Measurements from ENCODE around the gene KRT78.
A peak's percentile ranks its signal among the peaks of the same experiment; 100 is the strongest.
"Not testable (repeated sequence)": the region's sequence is repeated elsewhere in the genome, so short reads cannot be mapped to it uniquely, and the experiment has no call there.

The KRT78 gene

DNA sequence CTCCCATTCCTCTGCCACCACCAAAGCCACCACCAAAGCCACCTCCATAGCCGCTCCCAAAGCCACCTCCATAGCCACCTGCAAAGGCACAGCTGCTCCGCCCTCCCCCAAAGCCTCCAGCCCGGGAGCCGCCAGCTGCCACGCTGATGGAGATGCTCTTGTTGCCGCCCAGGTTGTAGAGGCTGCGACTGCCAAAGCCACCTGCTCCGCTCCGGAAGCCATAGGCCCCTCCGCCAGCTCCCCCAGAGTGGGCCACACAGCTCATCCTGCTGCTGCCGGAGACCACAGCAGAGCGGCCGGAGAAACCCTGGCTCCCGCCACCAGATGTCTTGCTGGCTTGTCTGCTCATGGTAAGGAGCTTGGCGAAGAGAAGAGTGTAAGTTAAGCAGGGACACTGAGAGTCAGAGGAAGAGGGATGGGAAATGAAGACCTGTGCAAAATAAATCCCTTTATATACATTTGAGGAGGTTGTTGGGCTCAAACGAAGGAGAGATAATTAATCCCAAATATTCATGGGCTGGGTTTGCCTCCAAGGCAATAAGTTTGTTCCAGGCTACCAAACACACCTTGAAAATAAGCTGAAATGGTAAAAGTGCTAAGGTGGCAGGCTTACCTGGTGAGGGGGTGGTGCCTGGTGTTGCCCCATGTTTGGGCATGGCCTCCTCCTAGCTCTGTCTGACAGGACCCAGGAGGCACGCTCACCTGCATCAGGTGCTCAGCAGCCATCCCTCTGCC, 52.9 kb downstream of the KRT78 start, which contains the start of gene KRT3:
Gene KRT3, minus strand, starts transcription at position 424 of the 735 bp plus-strand sequence. Its CDS starts 75 bp downstream, at position 349.
- no peak for DNase-seq

DNA sequence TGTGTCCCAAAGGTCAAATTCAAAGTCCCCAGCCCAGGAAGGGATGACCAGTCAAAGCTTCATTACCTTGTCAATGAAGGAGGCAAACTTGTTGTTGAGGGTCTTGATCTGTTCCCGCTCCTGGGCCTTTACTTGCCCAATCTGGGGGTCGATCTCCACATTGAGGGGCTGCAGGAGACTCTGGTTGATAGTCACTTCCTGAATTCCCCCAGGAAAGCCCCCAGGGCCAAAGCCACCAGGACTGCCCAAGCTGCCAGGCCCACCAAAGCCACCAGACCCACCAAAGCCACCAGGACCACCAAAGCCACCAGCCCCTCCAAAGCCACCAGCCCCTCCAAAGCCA, 53.5 kb downstream of the KRT78 start:
- DNase-seq: not testable (repeated sequence)

DNA sequence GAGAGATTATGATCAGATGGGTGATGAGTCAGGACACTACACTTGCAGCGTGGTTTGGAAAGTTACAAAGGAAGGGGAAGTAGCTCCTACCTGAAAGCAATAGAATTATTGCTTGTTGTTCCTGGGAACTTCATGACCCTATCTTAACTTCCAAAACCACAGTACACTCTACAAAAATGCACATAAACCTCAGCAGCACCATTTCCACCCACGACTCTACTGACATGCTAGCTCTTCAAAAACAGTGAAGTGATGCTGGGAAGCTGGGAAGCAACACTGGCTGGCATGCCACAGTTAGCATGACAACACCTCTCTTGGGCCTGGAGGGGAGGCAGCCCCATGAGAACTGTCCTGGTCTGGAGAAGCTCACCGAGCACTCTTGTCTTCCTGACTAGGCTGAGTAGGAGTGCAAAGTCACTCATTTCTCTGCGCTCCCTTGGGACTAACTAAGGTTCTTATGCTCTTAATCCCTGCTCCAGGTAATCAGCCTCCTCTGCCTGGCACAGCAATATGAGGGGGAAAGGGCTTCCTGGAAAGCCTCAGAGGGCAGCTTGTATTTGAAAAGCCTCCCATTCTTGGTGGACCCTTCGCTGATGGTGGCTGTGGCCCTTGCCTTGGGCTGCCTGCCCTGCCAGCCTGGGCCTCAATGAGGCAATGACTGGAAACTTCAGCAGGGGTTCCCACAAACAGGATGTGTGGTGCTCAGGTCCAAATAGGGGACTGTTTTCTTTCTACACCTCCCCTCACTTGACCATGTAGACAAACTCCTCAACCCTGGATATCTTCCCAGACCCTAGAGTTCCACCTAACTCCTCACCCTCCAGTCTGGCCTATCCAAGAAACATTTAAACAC, 54.1 kb downstream of the KRT78 start:
- DNase-seq: peak; percentile 28

DNA sequence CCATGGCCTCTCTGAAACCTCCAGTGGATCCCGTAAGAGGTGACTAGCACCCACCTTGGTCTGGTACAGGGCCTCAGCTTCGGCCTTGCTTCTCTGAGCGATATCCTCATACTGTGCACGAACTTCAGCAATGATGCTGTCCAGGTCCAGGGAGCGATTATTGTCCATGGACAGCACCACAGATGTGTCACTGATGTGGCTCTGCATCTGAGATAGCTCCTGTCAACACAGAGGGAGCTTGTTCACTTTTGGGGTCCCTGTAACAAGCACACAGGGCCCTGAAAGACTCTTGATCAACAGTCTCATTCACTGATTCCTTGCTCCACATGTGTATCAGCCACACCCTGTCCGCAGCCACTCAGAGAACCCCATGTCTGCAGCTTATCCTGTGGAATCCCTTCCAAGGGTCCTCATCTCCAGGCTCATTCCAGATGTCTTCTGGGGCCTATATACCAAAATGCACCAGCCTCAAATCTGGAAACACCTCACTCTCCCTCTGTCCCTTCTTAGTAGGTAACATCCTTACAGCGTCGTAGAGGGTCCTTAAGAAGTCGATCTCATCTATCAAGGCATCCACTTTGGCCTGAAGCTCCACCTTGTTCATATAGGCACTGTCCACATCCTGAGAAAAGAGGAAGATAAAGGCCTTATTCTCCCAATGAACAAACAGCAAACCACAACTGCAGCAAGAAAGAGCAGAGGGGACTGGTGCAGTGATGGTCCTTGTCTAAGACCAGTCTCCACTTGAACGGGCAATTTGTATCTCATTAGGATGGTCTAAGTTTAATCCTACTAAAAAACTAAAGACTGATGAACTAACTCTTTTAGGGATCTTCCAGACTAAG, 56.4 kb downstream of the KRT78 start:
- DNase-seq: no peak

DNA sequence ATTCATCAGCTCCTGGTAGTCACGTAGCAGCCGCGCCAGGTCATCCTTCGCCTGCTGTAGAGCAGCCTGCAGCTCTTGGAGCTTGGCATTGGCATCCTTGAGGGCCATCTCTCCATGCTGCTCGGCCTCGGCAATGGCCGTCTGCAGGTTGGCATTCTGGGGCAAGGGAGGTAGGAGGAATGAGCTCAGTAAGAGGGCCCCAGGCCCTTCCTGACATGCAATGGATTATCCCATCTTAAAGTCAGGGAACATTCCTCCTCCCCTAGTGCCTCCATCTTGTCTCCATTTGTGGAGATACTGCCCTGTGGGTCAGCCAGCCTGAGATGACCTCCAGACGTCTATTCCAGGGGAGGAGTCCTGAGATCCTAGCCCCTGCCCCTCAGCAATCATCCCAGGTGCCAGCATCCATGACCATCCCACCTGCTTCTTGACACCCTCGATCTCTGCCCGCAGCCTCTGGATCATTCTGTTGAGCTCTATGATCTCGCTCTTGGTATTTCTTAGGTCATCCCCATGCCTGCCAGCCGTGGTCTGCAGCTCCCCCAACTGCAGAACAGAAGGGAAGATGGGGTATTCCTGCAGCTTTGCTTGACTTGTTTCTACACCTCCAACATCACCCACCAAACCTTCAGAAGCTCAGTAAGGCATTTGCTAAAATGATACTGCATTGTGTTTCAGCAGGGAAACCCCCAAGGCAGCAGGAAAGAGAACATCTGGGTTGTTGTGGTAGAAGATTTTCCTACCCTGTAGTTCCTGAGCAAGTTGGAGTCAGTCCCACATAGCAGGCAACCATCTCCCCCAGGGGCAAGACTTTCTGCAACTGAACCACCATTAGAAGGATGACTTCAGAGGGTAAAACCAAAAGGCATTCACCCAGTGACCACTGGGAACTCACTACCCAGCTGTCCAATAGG, 57.3 kb downstream of the KRT78 start:
- DNase-seq: peak; percentile 10

DNA sequence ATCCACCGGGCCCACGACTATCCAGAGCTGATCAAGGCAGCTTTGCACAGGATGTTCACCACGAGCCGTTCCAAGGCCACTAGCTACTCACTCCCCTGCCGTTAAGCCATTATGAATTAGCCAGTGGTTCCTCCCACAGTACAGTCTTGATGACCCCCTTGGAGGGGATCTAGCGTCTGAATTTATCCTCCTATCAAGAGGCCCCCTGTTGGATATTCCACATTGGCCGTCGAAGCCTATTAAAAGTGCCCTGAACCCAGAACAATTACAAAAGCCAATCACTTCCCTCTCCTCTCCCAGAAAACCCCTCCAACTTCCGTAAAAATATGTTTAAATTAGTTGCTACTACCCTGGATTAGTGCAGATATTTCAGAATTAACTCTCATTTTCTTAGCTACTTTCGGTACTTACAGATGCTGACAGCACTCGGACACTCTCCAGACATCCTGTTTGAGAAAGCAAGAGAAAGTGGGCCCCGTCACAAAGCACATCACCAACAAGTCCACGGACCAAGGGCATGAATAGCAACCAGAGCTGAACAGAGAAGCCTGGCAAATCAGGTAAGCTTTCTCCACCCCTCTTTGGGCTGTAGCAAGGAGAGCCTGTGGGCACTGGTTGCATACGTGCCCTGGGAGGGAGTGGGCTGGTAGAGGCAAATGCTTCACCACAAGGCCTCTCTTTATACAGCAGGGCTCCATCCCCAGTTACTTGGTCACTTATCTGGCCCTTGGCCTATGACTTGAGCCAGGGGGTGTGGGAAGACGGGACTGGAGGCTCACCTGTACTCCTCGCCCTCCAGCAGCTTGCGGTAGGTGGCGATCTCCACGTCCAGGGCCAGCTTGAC, 58.1 kb downstream of the KRT78 start:
- no peak for DNase-seq

DNA sequence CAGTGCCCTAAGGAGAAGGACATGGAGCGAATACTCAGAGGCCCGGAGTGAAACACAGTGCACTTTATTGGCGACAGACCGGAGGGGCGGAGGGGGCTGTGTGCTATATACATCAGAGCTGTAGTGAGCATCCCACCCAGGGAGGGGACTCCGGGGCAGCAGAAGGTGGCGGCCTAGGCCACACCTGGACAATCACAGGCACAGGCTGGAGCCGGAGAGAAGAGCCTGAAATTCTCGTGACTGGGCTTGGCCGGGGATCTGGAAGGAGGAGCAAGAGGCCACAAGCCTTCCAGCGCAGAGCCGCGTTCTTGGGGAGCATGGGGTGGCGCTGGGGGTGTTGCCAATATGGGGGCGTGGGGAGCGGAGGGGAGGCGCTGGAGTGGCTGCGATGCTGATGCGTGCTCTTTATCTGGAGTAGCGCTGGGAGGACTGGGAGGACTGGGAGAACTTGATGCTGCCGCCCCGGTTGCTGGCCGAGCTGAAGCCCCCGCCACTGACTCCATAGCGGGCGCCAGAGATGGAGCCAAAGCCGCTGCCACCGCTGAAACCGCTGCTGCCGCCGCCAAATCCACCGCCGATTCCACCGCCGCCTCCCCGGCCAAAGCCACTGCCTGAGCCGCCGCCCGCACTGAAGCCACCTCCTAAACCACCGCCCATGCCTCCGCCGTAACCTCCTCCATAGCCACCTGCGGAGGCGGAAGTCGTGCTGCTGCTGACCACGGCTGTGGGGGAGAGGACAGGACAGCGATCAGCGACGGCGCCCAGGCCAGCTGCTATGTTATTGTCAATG, 59.0 kb downstream of the KRT78 start:
- no peak for DNase-seq

DNA sequence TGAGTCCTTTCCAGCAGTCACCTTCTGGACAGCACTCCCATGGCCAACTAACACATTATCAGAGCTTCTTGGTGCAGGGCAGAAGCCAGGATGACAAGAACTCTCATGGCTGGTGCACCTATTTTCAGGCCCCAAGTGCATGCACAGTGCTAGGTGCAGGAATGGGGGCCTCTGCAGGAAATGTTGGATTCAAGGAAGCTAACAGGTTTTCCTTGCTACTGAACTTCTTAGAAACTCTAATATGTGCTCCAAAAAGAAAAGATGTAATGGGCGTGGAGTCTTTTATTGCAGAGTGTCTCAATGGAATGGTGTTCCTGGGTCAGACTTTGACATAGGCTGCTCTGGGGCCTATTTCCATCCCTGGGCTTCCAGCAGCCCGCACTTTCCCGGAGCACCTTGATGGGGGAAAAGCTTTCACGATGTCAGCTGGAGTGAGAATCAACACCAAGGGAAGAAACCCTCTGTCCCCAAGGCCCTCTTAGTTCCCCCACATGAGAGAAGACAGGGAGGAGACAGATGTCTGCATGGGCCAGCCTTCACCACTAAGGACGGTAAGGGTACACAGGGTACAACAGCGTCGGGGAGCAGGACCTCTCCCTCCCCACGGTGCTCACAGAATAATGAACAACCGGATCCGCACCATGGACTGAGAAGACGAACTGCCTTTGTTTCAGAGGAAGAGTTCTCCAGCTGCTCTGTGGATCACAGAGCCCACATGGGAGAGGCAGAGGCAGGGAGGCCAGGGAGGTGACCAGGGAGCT, 59.7 kb downstream of the KRT78 start:
- no peak for DNase-seq

DNA sequence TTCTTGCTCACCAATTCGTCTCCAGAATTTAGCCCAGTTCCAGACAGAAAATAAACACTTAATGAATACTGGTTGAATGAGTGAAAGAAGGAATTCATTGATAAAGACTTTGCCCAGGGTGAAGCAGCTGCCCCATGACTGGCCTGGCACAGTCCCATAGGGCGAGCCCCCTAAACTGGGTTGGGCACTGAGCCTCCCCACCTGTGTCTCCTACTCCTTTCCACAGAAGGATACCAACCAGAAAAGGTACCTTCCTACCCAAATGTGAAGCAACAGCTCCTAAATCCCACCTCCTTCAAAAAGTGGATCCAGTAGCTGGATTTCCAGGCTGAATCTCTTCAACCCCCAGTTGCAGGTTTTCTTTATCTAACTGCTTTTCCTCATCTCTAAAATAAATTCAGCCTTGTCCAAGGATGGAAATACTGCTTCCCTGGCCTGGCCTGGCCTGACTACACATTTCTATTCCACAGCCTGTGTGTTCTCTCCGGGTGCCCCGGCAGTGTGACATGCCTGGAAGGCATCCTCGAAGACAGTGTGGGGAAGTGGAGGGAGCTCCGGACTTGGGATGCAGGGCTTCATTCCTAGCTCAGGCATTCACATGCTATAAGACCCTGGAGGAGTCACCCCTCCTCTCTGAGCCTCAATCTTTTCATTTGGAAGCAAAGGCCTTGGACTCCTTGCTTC, 60.5 kb downstream of the KRT78 start:
- DNase-seq: no peak

All from fibroblast of skin of scalp (primary cell).